Liver (tissue), 9 donors: Measurements from ENCODE around the gene GUCY1A2. TPM values are rescaled to one million over a fixed set of nuclear protein-coding genes. Genes with fewer than 3 reads are reported as not detected.
"Not testable (repeated sequence)": the region's sequence is repeated elsewhere in the genome, so short reads cannot be mapped to it uniquely, and the experiment has no call there.

Experiments
- DNase-seq: peaks from one replicate; pipeline ENCODE4 v3.0.0-alpha.2; 2017; ENCODE audit warnings: low spot score
- H3K27ac ChIP-seq, 2 donors: one replicate each; pipeline ENCODE4 v1.7.0; 2013; ENCODE audit warnings: inconsistent platforms in 2 of 2, low read length in 2 of 2, control low read depth in 1 of 2, low read depth in 1 of 2, mild to moderate bottlenecking in 1 of 2
- H3K27me3 ChIP-seq, 4 donors: one replicate each; pipeline versions ENCODE4 v1.6.1 to v1.7.0; 2013; ENCODE audit warnings: low read length in 3 of 4, inconsistent platforms in 1 of 4, mild to moderate bottlenecking in 1 of 4, moderate library complexity in 1 of 4; ENCODE audit not compliant: control insufficient read depth in 4 of 4, insufficient read depth in 4 of 4
- H3K36me3 ChIP-seq, 4 donors: one replicate each; pipeline versions ENCODE4 v1.6.1 to v1.7.0; 2013; ENCODE audit warnings: low read length in 3 of 4, mild to moderate bottlenecking in 3 of 4, low read depth in 1 of 4, moderate library complexity in 1 of 4; ENCODE audit not compliant: control insufficient read depth in 4 of 4, insufficient read depth in 3 of 4
- H3K4me1 ChIP-seq, 4 donors: one replicate each; pipeline versions ENCODE4 v1.6.1 to v1.7.0; 2013; ENCODE audit warnings: low read length in 3 of 4, mild to moderate bottlenecking in 3 of 4, moderate library complexity in 1 of 4; ENCODE audit not compliant: control insufficient read depth in 4 of 4, insufficient read depth in 4 of 4
- H3K4me3 ChIP-seq, 3 donors: one replicate each; pipeline versions ENCODE4 v1.6.1 to v1.7.0; 2013; ENCODE audit warnings: low read length in 3 of 3, control low read depth in 1 of 3, low read depth in 1 of 3, mild to moderate bottlenecking in 1 of 3
- H3K9ac ChIP-seq, 2 donors: one replicate each; pipeline ENCODE4 v1.7.0; 2013; ENCODE audit warnings: low read length in 2 of 2, mild to moderate bottlenecking in 2 of 2, moderate library complexity in 2 of 2, control low read depth in 1 of 2, low read depth in 1 of 2
- H3K9me3 ChIP-seq, 4 donors: one replicate each; pipeline versions ENCODE4 v1.6.1 to v1.7.0; 2013; ENCODE audit warnings: low read length in 3 of 4; ENCODE audit not compliant: control insufficient read depth in 4 of 4
- ATF3 ChIP-seq: IDR thresholded peaks from 2 replicates; pipeline ENCODE4 v1.6.1; 2016; ENCODE audit warnings: antibody characterized with exemption
- CTCF ChIP-seq: fragments of 150-350 bp; IDR thresholded peaks from 2 replicates; pipeline ENCODE4 v1.5.1; 2017; ENCODE audit warnings: improper control_type of control experiment, low read depth, low read length; ENCODE audit not compliant: missing input control
- EGR1 ChIP-seq, 2 donors: IDR thresholded peaks; 2 replicates each; pipeline ENCODE4 v1.6.1; 2016 to 2018; ENCODE audit warnings: antibody characterized with exemption in 2 of 2, low read depth in 2 of 2
- FOXA1 ChIP-seq: IDR thresholded peaks from 2 replicates; pipeline ENCODE4 v1.6.1; 2016; ENCODE audit warnings: antibody characterized with exemption
- FOXA2 ChIP-seq: IDR thresholded peaks from 2 replicates; pipeline ENCODE4 v1.6.1; 2016; ENCODE audit warnings: antibody characterized with exemption
- HNF4A ChIP-seq, 2 donors: conservative IDR thresholded peaks; 2 replicates each; pipeline ENCODE4 v1.6.1; 2016; ENCODE audit warnings: antibody characterized with exemption in 2 of 2, mild to moderate bottlenecking in 2 of 2
- HNF4G ChIP-seq: IDR thresholded peaks from 2 replicates; pipeline ENCODE4 v1.6.1; 2016; ENCODE audit warnings: antibody characterized with exemption
- JUND ChIP-seq, 2 donors: IDR thresholded peaks; 2 replicates each; pipeline ENCODE4 v1.6.1; 2016; ENCODE audit warnings: antibody characterized with exemption in 2 of 2
- MAX ChIP-seq: IDR thresholded peaks from 2 replicates; pipeline ENCODE4 v1.6.1; 2016; ENCODE audit warnings: antibody characterized with exemption
- NR2F2 ChIP-seq: IDR thresholded peaks from 2 replicates; pipeline ENCODE4 v1.6.1; 2016; ENCODE audit warnings: antibody characterized with exemption
- RAD21 ChIP-seq, 2 donors: IDR thresholded peaks; 2 replicates each; pipeline ENCODE4 v1.6.1; 2016; ENCODE audit warnings: antibody characterized with exemption in 2 of 2, mild to moderate bottlenecking in 2 of 2
- REST ChIP-seq: IDR thresholded peaks from 2 replicates; pipeline ENCODE4 v1.6.1; 2016; ENCODE audit warnings: antibody characterized with exemption, mild to moderate bottlenecking
- RXRA ChIP-seq, 2 donors: IDR thresholded peaks; 2 replicates each; pipeline ENCODE4 v1.6.1; 2017 to 2018; ENCODE audit warnings: antibody characterized with exemption in 2 of 2, mild to moderate bottlenecking in 1 of 2
- SP1 ChIP-seq: IDR thresholded peaks from 2 replicates; pipeline ENCODE4 v1.6.1; 2018; ENCODE audit warnings: antibody characterized with exemption, mild to moderate bottlenecking
- TAF1 ChIP-seq: conservative IDR thresholded peaks from 2 replicates; pipeline ENCODE4 v1.6.1; 2016; ENCODE audit warnings: antibody characterized with exemption, mild to moderate bottlenecking
- YY1 ChIP-seq: IDR thresholded peaks from 2 replicates; pipeline ENCODE4 v1.6.1; 2016; ENCODE audit warnings: antibody characterized with exemption, mild to moderate bottlenecking
- ZBTB33 ChIP-seq: IDR thresholded peaks from 2 replicates; pipeline ENCODE4 v1.6.1; 2016; ENCODE audit warnings: antibody characterized with exemption
- WGBS: extraction: QIAGEN DNeasy Blood & Tissue Kit; methylation state at CpG from one replicate; pipeline ENCODE4 v1.1.7; 2013; 5-methylcytosine and 5-hydroxymethylcytosine counted together
- polyA plus RNA-seq, 2 donors: library from polyadenylated mRNA; stranded (reverse) in 1 of 2; unstranded in 1 of 2; fragments of 200-250 nt in 1 of 2; fragments of >200 nt in 1 of 2; fragmentation: Nextera tagmentation in 1 of 2; extraction: Ambion mirVana in 1 of 2; gene quantifications; one replicate each; pipeline versions ENCODE4 v1.2.1 to v1.2.3, GENCODE V29; 2013 to 2015
- total RNA-seq, 2 donors: library from RNA; depleted of rRNA; stranded (reverse); fragments of >200 nt; gene quantifications; one replicate each; pipeline ENCODE4 v1.2.3, GENCODE V29; 2014
- donor health status: healthy.
- donor health status: healthy.
- donor health status: healthy.
- donor health status: healthy.
- donor health status: healthy.

The GUCY1A2 gene
- 1 to 10 TPM; 2.8 to 4.4 TPM for total RNA-seq
- under 1 TPM; 0.55 to 0.57 TPM for polyA plus RNA-seq

GRCh38 chr11:107018219-107018901 lies at the start of gene GUCY1A2:
Gene GUCY1A2 (minus strand): TSS chr11:107018476. CDS start chr11:107018055, 421 bp downstream.
- peaks cover 0 to 29% (median 9%) of the 10 kb centered on the region in 4 donors for H3K27me3 ChIP-seq
- no peak within 1 kb of the TSS for H3K27ac ChIP-seq
- peaks cover 6 to 21% (median 16%) of the 10 kb centered on the region in 4 donors for H3K4me1 ChIP-seq

GRCh38 chr11:107054391-107054790 lies 36.1 kb upstream of the GUCY1A2 start:
- no peak overlapping the region for H3K4me3 ChIP-seq
- WGBS = 80% methylated on average over 1 of the region's 1 CpG
- no peaks in the 10 kb centered on the region for H3K36me3 ChIP-seq
- H3K27ac ChIP-seq = no peak overlapping the region
- H3K4me1 ChIP-seq = no peaks in the 10 kb centered on the region
- H3K9me3 ChIP-seq = peaks cover 5 to 11% (median 7%) of the 10 kb centered on the region in 4 donors
- TF ChIP-seq EGR1 (IDR thresholded peaks at IDR 0.05; ENCODE audit: low read depth in 2 of 2) (no peak), HNF4A (conservative IDR thresholded peaks at IDR 0.05) (no peak), FOXA2 (no peak), ZBTB33 (no peak), RAD21 (IDR thresholded peaks at IDR 0.05) (no peak), RXRA (IDR thresholded peaks at IDR 0.05) (no peak), REST (no peak), ATF3 (no peak), SP1 (no peak), HNF4G (no peak), MAX (no peak), CTCF (no peak), YY1 (no peak), FOXA1 (no peak), TAF1 (no peak), JUND (IDR thresholded peaks at IDR 0.05) (no peak), NR2F2 (no peak)
- H3K27me3 ChIP-seq = no peaks in the 10 kb centered on the region
- DNase-seq = no peak
- no peak overlapping the region for H3K9ac ChIP-seq

More at GRCh38 chr11:107018219-107018901, at the start of gene GUCY1A2:
- Histone ChIP-seq H3K36me3 (no peaks in the 10 kb centered on the region), H3K9me3 (no peaks in the 10 kb centered on the region), H3K4me3 (peak within 1 kb of the TSS in 2 of 3 donors; percentile 27 to 71), H3K9ac (no peak within 1 kb of the TSS)
- DNase-seq = no peak
- 2% methylated on average over 66 of the region's 67 CpGs for WGBS
- TF ChIP-seq HNF4A (conservative IDR thresholded peaks at IDR 0.05) (no peak), RXRA (IDR thresholded peaks at IDR 0.05) (no peak)

- WGBS = 57% methylated on average over 4 of the region's 4 CpGs
- not testable (repeated sequence) for H3K27me3 ChIP-seq, DNase-seq, H3K4me1 ChIP-seq, H3K27ac ChIP-seq, H3K9ac ChIP-seq, H3K36me3 ChIP-seq
- Histone ChIP-seq H3K4me3 (peak overlapping the region in 1 of 3 donors; percentile 35), H3K9me3 (peaks cover 5 to 11% (median 7%) of the 10 kb centered on the region in 4 donors)
Measured at GRCh38 chr11:107051332-107051731, 33.1 kb upstream of the GUCY1A2 start.

GRCh38 chr11:107050899-107051298 lies 32.6 kb upstream of the GUCY1A2 start:
- not testable (repeated sequence) for H3K27ac ChIP-seq, DNase-seq, H3K9ac ChIP-seq, H3K36me3 ChIP-seq, H3K4me3 ChIP-seq, H3K4me1 ChIP-seq, H3K27me3 ChIP-seq
- 90% methylated on average over 2 of the region's 2 CpGs for WGBS
- H3K9me3 ChIP-seq = peaks cover 5 to 11% (median 7%) of the 10 kb centered on the region in 4 donors
